ENCODE measurements around the gene COL16A1.

DNA sequence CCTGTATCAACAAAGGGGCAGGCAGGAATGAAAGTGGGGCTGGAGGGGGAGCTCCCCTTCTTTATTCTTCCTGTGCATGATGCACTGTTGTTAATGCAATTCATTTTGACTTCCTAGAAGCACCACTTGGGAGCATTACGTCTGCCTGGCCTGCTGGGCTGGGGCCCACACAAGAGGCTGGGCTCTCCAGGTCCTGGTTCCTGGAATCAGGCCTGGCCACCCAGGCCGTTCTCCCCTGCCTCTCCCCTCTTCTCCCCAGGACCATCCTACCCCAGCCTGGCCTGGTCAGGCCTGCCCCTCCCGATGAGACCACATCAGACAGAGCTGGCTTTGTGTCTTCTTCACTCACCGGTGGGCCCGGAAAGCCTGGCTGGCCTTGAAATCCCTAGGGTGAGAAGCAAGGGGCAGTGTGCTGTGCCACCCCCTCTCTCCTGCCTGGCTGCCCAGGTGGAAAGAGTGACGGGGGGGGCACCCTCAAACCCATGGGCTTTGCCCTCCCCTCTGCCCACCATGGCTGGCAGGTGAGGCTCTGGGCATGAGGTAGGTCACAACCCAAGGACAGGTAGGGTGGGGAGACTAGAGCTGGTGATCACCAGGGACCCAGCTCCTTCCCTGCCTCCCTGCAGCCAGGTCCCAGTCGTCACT lies 38.5 kb downstream of the COL16A1 start:
- TF ChIP-seq, protein P1, sequence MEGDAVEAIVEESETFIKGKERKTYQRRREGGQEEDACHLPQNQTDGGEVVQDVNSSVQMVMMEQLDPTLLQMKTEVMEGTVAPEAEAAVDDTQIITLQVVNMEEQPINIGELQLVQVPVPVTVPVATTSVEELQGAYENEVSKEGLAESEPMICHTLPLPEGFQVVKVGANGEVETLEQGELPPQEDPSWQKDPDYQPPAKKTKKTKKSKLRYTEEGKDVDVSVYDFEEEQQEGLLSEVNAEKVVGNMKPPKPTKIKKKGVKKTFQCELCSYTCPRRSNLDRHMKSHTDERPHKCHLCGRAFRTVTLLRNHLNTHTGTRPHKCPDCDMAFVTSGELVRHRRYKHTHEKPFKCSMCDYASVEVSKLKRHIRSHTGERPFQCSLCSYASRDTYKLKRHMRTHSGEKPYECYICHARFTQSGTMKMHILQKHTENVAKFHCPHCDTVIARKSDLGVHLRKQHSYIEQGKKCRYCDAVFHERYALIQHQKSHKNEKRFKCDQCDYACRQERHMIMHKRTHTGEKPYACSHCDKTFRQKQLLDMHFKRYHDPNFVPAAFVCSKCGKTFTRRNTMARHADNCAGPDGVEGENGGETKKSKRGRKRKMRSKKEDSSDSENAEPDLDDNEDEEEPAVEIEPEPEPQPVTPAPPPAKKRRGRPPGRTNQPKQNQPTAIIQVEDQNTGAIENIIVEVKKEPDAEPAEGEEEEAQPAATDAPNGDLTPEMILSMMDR (IDR thresholded peaks at IDR 0.05; ENCODE audit: low read depth, low read length, missing input control), result no peak
- TF ChIP-seq NR2F2 (IDR thresholded peaks at IDR 0.05) (no peak), RAD21 (IDR thresholded peaks at IDR 0.05) (no peak), YY1 (IDR thresholded peaks at IDR 0.05) (no peak), FOXA1 (IDR thresholded peaks at IDR 0.05) (no peak), GABPA (IDR thresholded peaks at IDR 0.05 in 1 of 2, conservative IDR thresholded peaks at IDR 0.05 in 1 of 2) (no peak), HNF4G (IDR thresholded peaks at IDR 0.05) (no peak)
- TF ChIP-seq, protein P2, sequence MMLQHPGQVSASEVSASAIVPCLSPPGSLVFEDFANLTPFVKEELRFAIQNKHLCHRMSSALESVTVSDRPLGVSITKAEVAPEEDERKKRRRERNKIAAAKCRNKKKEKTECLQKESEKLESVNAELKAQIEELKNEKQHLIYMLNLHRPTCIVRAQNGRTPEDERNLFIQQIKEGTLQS (IDR thresholded peaks at IDR 0.05), result no peak
- TF ChIP-seq, protein P3, sequence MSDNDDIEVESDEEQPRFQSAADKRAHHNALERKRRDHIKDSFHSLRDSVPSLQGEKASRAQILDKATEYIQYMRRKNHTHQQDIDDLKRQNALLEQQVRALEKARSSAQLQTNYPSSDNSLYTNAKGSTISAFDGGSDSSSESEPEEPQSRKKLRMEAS (IDR thresholded peaks at IDR 0.05), result no peak
- TF ChIP-seq, protein P4, sequence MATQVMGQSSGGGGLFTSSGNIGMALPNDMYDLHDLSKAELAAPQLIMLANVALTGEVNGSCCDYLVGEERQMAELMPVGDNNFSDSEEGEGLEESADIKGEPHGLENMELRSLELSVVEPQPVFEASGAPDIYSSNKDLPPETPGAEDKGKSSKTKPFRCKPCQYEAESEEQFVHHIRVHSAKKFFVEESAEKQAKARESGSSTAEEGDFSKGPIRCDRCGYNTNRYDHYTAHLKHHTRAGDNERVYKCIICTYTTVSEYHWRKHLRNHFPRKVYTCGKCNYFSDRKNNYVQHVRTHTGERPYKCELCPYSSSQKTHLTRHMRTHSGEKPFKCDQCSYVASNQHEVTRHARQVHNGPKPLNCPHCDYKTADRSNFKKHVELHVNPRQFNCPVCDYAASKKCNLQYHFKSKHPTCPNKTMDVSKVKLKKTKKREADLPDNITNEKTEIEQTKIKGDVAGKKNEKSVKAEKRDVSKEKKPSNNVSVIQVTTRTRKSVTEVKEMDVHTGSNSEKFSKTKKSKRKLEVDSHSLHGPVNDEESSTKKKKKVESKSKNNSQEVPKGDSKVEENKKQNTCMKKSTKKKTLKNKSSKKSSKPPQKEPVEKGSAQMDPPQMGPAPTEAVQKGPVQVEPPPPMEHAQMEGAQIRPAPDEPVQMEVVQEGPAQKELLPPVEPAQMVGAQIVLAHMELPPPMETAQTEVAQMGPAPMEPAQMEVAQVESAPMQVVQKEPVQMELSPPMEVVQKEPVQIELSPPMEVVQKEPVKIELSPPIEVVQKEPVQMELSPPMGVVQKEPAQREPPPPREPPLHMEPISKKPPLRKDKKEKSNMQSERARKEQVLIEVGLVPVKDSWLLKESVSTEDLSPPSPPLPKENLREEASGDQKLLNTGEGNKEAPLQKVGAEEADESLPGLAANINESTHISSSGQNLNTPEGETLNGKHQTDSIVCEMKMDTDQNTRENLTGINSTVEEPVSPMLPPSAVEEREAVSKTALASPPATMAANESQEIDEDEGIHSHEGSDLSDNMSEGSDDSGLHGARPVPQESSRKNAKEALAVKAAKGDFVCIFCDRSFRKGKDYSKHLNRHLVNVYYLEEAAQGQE (IDR thresholded peaks at IDR 0.05), result no peak

Measured in liver (tissue), 3 donors.